Measurements from ENCODE around the gene DIABLO. TPM values are rescaled to one million over a fixed set of nuclear protein-coding genes. Genes with fewer than 3 reads are reported as not detected.

The DIABLO gene
- polyA plus RNA-seq, 4 donors = 60.4 to 82.4 (median 71.0) TPM

GRCh38 chr12:122159882-122160281, 66.0 kb downstream of the DIABLO start:
- no peak for DNase-seq (ENCODE audit: low read depth in 4 of 4, low spot score in 2 of 4)

GRCh38 chr12:122158700-122159285, 67.1 kb downstream of the DIABLO start:
- DNase-seq (ENCODE audit: low read depth in 4 of 4, low spot score in 2 of 4) = no peak

Other genes with a start within 250 kb of the DIABLO start
- gene BCL7A, start 204.2 kb downstream of the DIABLO start, polyA plus RNA-seq (ENCODE audit: insufficient read length in 4 of 4) = 10 to 100 TPM; 35.0 to 42.9 (median 38.4) TPM
- 10 to 100 TPM; 25.2 to 58.5 (median 38.2) TPM for gene MLXIP, start 147.3 kb downstream of the DIABLO start, polyA plus RNA-seq (ENCODE audit: insufficient read length in 4 of 4)
- not detected for gene IL31, start 51.8 kb downstream of the DIABLO start, polyA plus RNA-seq (ENCODE audit: insufficient read length in 4 of 4)
- 1 to 10 TPM; 4.0 to 8.2 (median 6.2) TPM for gene LRRC43, start 42.9 kb downstream of the DIABLO start, polyA plus RNA-seq (ENCODE audit: insufficient read length in 4 of 4)
- 1 to 10 TPM; 2.6 to 5.2 (median 3.7) TPM for gene B3GNT4, start 22.3 kb downstream of the DIABLO start, polyA plus RNA-seq (ENCODE audit: insufficient read length in 4 of 4)
- gene VPS33A, start 40.4 kb upstream of the DIABLO start, polyA plus RNA-seq (ENCODE audit: insufficient read length in 4 of 4) = 10 to 100 TPM; 16.5 to 21.4 (median 17.6) TPM
- gene CLIP1, start 196.6 kb upstream of the DIABLO start, polyA plus RNA-seq (ENCODE audit: insufficient read length in 4 of 4) = 10 to 100 TPM; 33.1 to 46.1 (median 41.3) TPM

Data from left renal cortex interstitium (tissue), 4 donors.